ENCODE results near the gene SLMAP. TPM values are rescaled to one million over a fixed set of nuclear protein-coding genes. Genes with fewer than 3 reads are reported as not detected.

SLMAP gene
- total and polyA plus RNA-seq, 2 of the 13 experiments (the other 11 are each of a cell fraction or from before 2014, with no cell fraction given), result 24.0 to 48.3 TPM

- Histone ChIP-seq H3K4me1 (ENCODE audit: insufficient read depth, low read length) (peaks cover 53% of the 10 kb centered on the region), H3K79me2 (ENCODE audit: insufficient read depth, low read length) (no peaks in the 10 kb centered on the region), H3K4me3 (replicated peaks in 1 of 3; ENCODE audit: insufficient read depth in 1 of 3, low read depth in 2 of 3, low read length in 3 of 3) (no peak overlapping the region), H3K9me3 (ENCODE audit: low read length) (no peaks in the 10 kb centered on the region), H3K36me3 (replicated peaks in 1 of 2; ENCODE audit: control insufficient read depth in 1 of 2, insufficient read depth in 2 of 2, low read length in 2 of 2) (no peaks in the 10 kb centered on the region), H3K27ac (ENCODE audit: extremely low read length, insufficient read depth, low read length) (no peak overlapping the region), H4K20me1 (ENCODE audit: insufficient read depth, low read length) (no peaks in the 10 kb centered on the region), H2AFZ (ENCODE audit: low read length) (no peak overlapping the region), H3K4me2 (ENCODE audit: low read depth, low read length) (no peak overlapping the region), H3K27me3 (ENCODE audit: control insufficient read depth in 1 of 2, insufficient read depth in 2 of 2, low read length in 2 of 2) (no peaks in the 10 kb centered on the region), H3K9ac (ENCODE audit: insufficient read depth, low read depth, low read length) (no peak overlapping the region)
- FAIRE-seq (no peak), ATAC-seq (no peak), DNase-seq (ENCODE audit: low spot score) (no peak)
- in situ Hi-C loops (cut with HindIII; ENCODE audit: extremely low pct_ligation_motif_present, low pct_unique_long_range_greater_than_20kb), result no loop called here
- POLR2A ChIA-PET, result no interaction called here
- intact Hi-C loops (cut with micrococcal nuclease; ENCODE audit: unreplicated experiment), result no loop called here
- CTCF ChIA-PET (ENCODE audit: low intra/inter-chr PET ratio, low total read pairs), result no interaction called here
- WGBS (ENCODE audit: low lambda C conversion rate), result 67% methylated on average over 4 of the region's 7 CpGs
- TF ChIP-seq ZNF138 (CRISPR knock-in tag; IDR thresholded peaks at IDR 0.05; ENCODE audit: low read depth), result no peak
- TF ChIP-seq ZNF570 (CRISPR knock-in tag; IDR thresholded peaks at IDR 0.05; ENCODE audit: borderline replicate concordance), result no peak
- no peak for TF ChIP-seq CBX5 (CRISPR knock-in tag; IDR thresholded peaks at IDR 0.05; ENCODE audit: borderline replicate concordance)
- no peak for TF ChIP-seq BRF2 (CRISPR knock-in tag; IDR thresholded peaks at IDR 0.05)
- no peak for TF ChIP-seq RAD51 (IDR thresholded peaks at IDR 0.05; ENCODE audit: borderline replicate concordance)
- TF ChIP-seq ZNF687 (CRISPR knock-in tag; IDR thresholded peaks at IDR 0.05), result peak; percentile 47
- no TSS peak for BruUV-seq (replicated peaks)
Measured at GRCh38 chr3:57953576-57953975, 197.5 kb downstream of the SLMAP start.
